ENCODE results near the gene LRRC38. TPM values are rescaled to one million over a fixed set of nuclear protein-coding genes. Genes with fewer than 3 reads are reported as not detected.

LRRC38 gene
- total RNA-seq, 2 donors from 2014 or later = 0.14 to 0.45 TPM

DNA sequence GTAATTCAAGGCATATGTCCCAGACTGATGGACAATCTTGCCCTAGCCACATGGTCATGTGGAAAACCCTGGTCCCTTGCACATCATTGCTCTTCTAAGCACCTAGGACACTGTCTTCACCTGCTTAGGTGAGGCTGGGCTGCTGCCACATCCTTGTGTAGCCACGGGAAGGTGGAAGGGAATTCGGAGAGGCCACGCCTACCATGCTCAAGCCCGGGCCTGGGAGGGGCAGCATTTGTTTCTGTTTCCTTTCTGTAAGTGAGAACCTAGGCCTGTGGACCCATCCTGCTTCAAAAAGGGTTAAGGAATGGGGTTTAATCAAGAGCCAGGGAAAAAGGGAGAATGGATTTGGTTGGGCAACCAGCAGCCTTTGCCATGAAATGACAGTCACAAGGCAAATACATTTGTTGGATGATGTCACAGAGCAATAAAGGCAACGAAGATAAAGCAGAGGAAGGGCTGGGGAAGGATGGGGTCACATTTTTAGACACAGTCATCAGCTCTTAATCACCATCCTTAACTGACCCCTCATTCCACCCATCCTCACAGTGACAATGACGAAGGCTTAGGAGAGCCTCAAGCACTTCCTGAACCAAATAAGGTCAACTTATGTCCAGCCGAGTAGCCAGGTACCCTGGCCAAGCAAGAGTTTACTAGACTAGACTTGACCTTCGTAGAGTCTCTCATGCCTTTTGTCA lies 10.1 kb upstream of the LRRC38 start:
- TF ChIP-seq, protein P1, sequence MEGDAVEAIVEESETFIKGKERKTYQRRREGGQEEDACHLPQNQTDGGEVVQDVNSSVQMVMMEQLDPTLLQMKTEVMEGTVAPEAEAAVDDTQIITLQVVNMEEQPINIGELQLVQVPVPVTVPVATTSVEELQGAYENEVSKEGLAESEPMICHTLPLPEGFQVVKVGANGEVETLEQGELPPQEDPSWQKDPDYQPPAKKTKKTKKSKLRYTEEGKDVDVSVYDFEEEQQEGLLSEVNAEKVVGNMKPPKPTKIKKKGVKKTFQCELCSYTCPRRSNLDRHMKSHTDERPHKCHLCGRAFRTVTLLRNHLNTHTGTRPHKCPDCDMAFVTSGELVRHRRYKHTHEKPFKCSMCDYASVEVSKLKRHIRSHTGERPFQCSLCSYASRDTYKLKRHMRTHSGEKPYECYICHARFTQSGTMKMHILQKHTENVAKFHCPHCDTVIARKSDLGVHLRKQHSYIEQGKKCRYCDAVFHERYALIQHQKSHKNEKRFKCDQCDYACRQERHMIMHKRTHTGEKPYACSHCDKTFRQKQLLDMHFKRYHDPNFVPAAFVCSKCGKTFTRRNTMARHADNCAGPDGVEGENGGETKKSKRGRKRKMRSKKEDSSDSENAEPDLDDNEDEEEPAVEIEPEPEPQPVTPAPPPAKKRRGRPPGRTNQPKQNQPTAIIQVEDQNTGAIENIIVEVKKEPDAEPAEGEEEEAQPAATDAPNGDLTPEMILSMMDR (IDR thresholded peaks at IDR 0.05) = no peak
- no peak for TF ChIP-seq POLR2A (IDR thresholded peaks at IDR 0.05)
- no peak for TF ChIP-seq POLR2AphosphoS5 (IDR thresholded peaks at IDR 0.05)
- Histone ChIP-seq H3K36me3 (no peaks in the 10 kb centered on the region), H3K4me3 (no peak overlapping the region), H3K27ac (no peak overlapping the region), H3K4me1 (replicated peaks) (no peaks in the 10 kb centered on the region), H3K27me3 (replicated peaks; ENCODE audit: insufficient read depth) (peaks cover 1% of the 10 kb centered on the region), H3K9me3 (no peaks in the 10 kb centered on the region)
- intact Hi-C loops (cut with DNase I) = no loop called here
- no peak for DNase-seq (ENCODE audit: low spot score)
- 48% methylated on average over 8 of the region's 8 CpGs for WGBS

DNA sequence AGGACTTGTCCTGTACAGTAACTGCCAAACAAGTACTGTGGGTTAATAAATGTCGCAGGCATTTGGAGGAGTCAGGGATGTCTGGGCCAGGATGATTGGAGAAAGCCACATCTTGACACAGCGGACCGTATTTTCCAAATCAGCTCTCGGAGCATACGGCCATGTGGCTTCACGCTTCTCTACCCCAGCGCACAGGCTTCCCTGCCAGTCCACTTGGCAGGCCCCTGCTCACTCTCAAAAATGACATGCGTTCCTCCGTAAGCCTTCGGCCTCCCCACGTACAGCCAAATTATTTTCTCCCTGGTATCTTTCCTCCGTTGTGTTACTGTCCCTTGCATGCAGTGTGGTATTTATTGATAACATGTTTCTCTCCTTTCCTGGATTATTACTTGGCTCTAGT lies 7.2 kb upstream of the LRRC38 start:
- intact Hi-C loops (cut with DNase I) = no loop called here
- no peak for TF ChIP-seq POLR2AphosphoS5 (IDR thresholded peaks at IDR 0.05)
- TF ChIP-seq, protein P1 (IDR thresholded peaks at IDR 0.05) = no peak
- TF ChIP-seq POLR2A (IDR thresholded peaks at IDR 0.05) = no peak
- 82% methylated on average over 12 of the region's 12 CpGs for WGBS
- H3K27me3 ChIP-seq (replicated peaks; ENCODE audit: insufficient read depth) = peaks cover 3% of the 10 kb centered on the region
- no peak for DNase-seq (ENCODE audit: low spot score)
- no peak overlapping the region for H3K27ac ChIP-seq
- no peak overlapping the region for H3K4me3 ChIP-seq
- no peaks in the 10 kb centered on the region for H3K9me3 ChIP-seq
- H3K4me1 ChIP-seq (replicated peaks) = no peaks in the 10 kb centered on the region
- H3K36me3 ChIP-seq = no peaks in the 10 kb centered on the region

DNA sequence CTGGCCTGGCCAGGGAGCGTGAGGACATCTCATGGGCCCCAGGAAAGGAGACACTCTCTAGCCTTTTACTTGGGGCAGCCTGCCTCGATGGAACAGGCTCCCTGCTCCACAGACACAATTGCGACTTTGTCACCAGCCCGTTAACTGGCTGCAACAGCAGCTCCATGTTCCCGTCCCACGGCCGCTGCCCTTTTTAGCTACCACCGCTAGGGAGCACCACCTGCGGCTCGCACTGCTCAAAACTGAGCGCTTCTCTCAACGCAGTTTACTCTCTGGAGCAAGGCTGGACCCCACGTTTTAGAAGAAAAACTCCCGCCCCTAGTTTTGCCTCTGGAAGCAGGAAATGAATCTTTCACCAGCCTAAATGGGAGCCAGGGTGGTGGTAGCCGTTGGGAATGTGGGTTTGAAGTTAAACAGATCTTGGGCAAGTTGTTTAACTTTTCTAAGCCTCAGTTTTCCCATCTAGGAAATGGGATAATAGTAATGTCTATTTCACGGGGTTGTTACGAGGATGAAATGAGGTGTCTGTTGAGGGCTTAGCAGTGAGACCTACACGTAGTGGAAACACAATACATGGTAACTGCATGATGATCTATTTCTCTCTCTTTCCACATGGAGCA lies 3.5 kb upstream of the LRRC38 start:
- H3K27me3 ChIP-seq (replicated peaks; ENCODE audit: insufficient read depth) = peaks cover 7% of the 10 kb centered on the region
- no peak for DNase-seq (ENCODE audit: low spot score)

DNA sequence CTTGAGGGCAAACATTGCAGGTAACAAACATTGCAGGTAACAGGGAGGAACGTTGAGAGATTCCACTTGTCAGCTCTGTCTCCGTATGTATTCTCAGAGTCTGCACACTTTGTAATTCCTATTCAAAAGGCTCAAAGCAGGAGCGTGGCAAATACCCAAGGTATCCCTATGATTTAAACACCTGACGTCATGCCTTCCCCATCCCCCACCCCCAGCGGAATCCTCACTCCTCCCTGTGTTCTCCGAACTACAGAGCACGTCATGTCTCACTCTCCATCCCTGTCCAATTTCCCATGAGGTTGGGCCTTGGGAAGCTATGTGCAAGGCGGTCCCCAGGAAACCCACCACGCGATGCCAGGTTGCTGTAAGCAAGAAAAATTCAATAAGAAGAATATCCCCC lies 2.8 kb upstream of the LRRC38 start:
- Histone ChIP-seq H3K9me3 (no peaks in the 10 kb centered on the region), H3K4me3 (no peak overlapping the region), H3K27ac (no peak overlapping the region), H3K27me3 (replicated peaks; ENCODE audit: insufficient read depth) (peaks cover 13% of the 10 kb centered on the region), H3K4me1 (replicated peaks) (no peaks in the 10 kb centered on the region), H3K36me3 (no peaks in the 10 kb centered on the region)
- intact Hi-C loops (cut with DNase I) = no loop called here
- TF ChIP-seq POLR2AphosphoS5 (IDR thresholded peaks at IDR 0.05) (no peak), POLR2A (IDR thresholded peaks at IDR 0.05) (no peak)
- TF ChIP-seq, protein P1 (IDR thresholded peaks at IDR 0.05) = no peak
- no peak for DNase-seq (ENCODE audit: low spot score)
- WGBS = 51% methylated on average over 10 of the region's 10 CpGs

More for the DNA sequence above, 3.5 kb upstream of the LRRC38 start:
- Histone ChIP-seq H3K9me3 (no peaks in the 10 kb centered on the region), H3K27ac (no peak overlapping the region), H3K4me3 (no peak overlapping the region), H3K36me3 (no peaks in the 10 kb centered on the region), H3K4me1 (replicated peaks) (no peaks in the 10 kb centered on the region)
- 21% methylated on average over 18 of the region's 18 CpGs for WGBS
- no peak for TF ChIP-seq POLR2AphosphoS5 (IDR thresholded peaks at IDR 0.05)
- TF ChIP-seq, protein P1 (IDR thresholded peaks at IDR 0.05) = peak in 1 of 4 experiments; percentile 21
- intact Hi-C loops (cut with DNase I) = no loop called here

DNA sequence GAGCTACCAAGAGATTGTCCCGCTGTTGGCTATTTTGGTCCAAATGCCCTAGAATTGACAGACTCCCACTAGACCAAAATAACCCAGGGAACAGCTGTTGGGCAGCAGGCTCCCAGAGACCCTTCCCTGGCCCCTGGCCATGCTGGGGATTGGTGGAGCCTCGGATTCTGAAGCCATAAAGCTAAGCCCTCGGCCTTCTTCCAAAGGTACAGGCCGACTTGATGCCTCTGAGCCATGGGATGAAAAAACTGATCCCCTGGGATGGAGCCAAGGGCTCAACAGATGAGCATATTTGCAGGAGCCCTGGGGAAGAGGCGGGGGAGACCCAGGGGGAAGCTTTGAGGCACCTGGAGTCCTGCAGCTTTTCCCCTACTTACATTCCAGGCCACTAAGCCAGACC lies 1.0 kb upstream of the LRRC38 start:
- Histone ChIP-seq H3K27me3 (replicated peaks; ENCODE audit: insufficient read depth) (peaks cover 16% of the 10 kb centered on the region), H3K36me3 (no peaks in the 10 kb centered on the region), H3K4me3 (no peak overlapping the region), H3K27ac (no peak overlapping the region), H3K4me1 (replicated peaks) (no peaks in the 10 kb centered on the region), H3K9me3 (no peaks in the 10 kb centered on the region)
- intact Hi-C loops (cut with DNase I) = no loop called here
- WGBS = 76% methylated on average over 5 of the region's 5 CpGs
- DNase-seq (ENCODE audit: low spot score) = no peak
- TF ChIP-seq POLR2AphosphoS5 (IDR thresholded peaks at IDR 0.05) = no peak
- TF ChIP-seq, protein P1 (IDR thresholded peaks at IDR 0.05) = no peak
- no peak for TF ChIP-seq POLR2A (IDR thresholded peaks at IDR 0.05)

Measured in prostate gland (tissue), 2 donors.